ENCODE measurements around the gene RNGTT. TPM values are rescaled to one million over a fixed set of nuclear protein-coding genes. Genes with fewer than 3 reads are reported as not detected.

The RNGTT gene
- total RNA-seq, 1 donor from 2014 or later: 14.4 TPM

GRCh38 chr6:88860310-88860709 is 103.1 kb downstream of the RNGTT start:
- Histone ChIP-seq H3K4me3 (ENCODE audit: low read depth, low read length) (no peak overlapping the region), H3K27me3 (ENCODE audit: control insufficient read depth, insufficient read depth, low read length) (no peaks in the 10 kb centered on the region), H3K36me3 (ENCODE audit: control insufficient read depth, insufficient read depth, low read length) (no peaks in the 10 kb centered on the region)
- DNase-seq (ENCODE audit: low read depth): no peak
- TF ChIP-seq, protein P1, sequence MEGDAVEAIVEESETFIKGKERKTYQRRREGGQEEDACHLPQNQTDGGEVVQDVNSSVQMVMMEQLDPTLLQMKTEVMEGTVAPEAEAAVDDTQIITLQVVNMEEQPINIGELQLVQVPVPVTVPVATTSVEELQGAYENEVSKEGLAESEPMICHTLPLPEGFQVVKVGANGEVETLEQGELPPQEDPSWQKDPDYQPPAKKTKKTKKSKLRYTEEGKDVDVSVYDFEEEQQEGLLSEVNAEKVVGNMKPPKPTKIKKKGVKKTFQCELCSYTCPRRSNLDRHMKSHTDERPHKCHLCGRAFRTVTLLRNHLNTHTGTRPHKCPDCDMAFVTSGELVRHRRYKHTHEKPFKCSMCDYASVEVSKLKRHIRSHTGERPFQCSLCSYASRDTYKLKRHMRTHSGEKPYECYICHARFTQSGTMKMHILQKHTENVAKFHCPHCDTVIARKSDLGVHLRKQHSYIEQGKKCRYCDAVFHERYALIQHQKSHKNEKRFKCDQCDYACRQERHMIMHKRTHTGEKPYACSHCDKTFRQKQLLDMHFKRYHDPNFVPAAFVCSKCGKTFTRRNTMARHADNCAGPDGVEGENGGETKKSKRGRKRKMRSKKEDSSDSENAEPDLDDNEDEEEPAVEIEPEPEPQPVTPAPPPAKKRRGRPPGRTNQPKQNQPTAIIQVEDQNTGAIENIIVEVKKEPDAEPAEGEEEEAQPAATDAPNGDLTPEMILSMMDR (IDR thresholded peaks at IDR 0.05; ENCODE audit: insufficient read depth, low read length, poor library complexity, severe bottlenecking): no peak

- H3K4me3 ChIP-seq (ENCODE audit: low read depth, low read length): no peak overlapping the region
- H3K27me3 ChIP-seq (ENCODE audit: control insufficient read depth, insufficient read depth, low read length): no peaks in the 10 kb centered on the region
- TF ChIP-seq, protein P1 (IDR thresholded peaks at IDR 0.05; ENCODE audit: insufficient read depth, low read length, poor library complexity, severe bottlenecking): no peak
- DNase-seq (ENCODE audit: low read depth): no peak
- no peaks in the 10 kb centered on the region for H3K36me3 ChIP-seq (ENCODE audit: control insufficient read depth, insufficient read depth, low read length)
Observed at GRCh38 chr6:88858455-88858854, 105.0 kb downstream of the RNGTT start.

- TF ChIP-seq, protein P1 (IDR thresholded peaks at IDR 0.05; ENCODE audit: insufficient read depth, low read length, poor library complexity, severe bottlenecking): no peak
- no peak for DNase-seq (ENCODE audit: low read depth)
- H3K27me3 ChIP-seq (ENCODE audit: control insufficient read depth, insufficient read depth, low read length): no peaks in the 10 kb centered on the region
Observed at GRCh38 chr6:88856566-88856965, 106.9 kb downstream of the RNGTT start.

GRCh38 chr6:88855541-88856147 is 107.8 kb downstream of the RNGTT start:
- Histone ChIP-seq H3K36me3 (ENCODE audit: control insufficient read depth, insufficient read depth, low read length) (no peaks in the 10 kb centered on the region), H3K27me3 (ENCODE audit: control insufficient read depth, insufficient read depth, low read length) (no peaks in the 10 kb centered on the region), H3K4me3 (ENCODE audit: low read depth, low read length) (no peak overlapping the region)
- TF ChIP-seq, protein P1 (IDR thresholded peaks at IDR 0.05; ENCODE audit: insufficient read depth, low read length, poor library complexity, severe bottlenecking): no peak
- no peak for DNase-seq (ENCODE audit: low read depth)

More at GRCh38 chr6:88856566-88856965, 106.9 kb downstream of the RNGTT start:
- no peaks in the 10 kb centered on the region for H3K36me3 ChIP-seq (ENCODE audit: control insufficient read depth, insufficient read depth, low read length)
- H3K4me3 ChIP-seq (ENCODE audit: low read depth, low read length): no peak overlapping the region

DNA sequence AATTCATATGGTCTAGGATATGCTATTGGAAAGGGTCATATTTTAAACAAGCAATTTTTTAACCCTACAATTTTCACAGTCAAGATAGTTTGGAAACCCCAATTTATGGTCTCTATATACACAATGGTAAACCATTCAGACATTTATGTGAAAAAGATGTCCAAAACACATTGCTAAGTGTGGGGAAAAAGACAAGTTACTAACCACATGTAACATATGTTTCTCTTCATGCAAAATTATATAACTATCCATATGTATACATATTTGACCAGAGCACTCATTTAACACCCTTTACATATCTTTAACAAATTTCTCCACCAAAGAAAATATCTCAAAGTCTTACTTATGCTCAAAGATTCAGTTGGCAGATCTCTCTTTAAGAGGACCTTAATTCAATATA is 110.6 kb downstream of the RNGTT start:
- DNase-seq (ENCODE audit: low read depth): no peak
- Histone ChIP-seq H3K27me3 (ENCODE audit: control insufficient read depth, insufficient read depth, low read length) (no peaks in the 10 kb centered on the region), H3K36me3 (ENCODE audit: control insufficient read depth, insufficient read depth, low read length) (no peaks in the 10 kb centered on the region), H3K4me3 (ENCODE audit: low read depth, low read length) (no peak overlapping the region)
- TF ChIP-seq, protein P1 (IDR thresholded peaks at IDR 0.05; ENCODE audit: insufficient read depth, low read length, poor library complexity, severe bottlenecking): no peak

GRCh38 chr6:88852000-88852399 is 111.4 kb downstream of the RNGTT start:
- H3K36me3 ChIP-seq (ENCODE audit: control insufficient read depth, insufficient read depth, low read length): no peaks in the 10 kb centered on the region
- DNase-seq (ENCODE audit: low read depth): no peak
- TF ChIP-seq, protein P1 (IDR thresholded peaks at IDR 0.05; ENCODE audit: insufficient read depth, low read length, poor library complexity, severe bottlenecking): no peak
- H3K4me3 ChIP-seq (ENCODE audit: low read depth, low read length): no peak overlapping the region
- no peaks in the 10 kb centered on the region for H3K27me3 ChIP-seq (ENCODE audit: control insufficient read depth, insufficient read depth, low read length)
